Kidney epithelial cell (primary cell): ENCODE results near the gene LLCFC1. TPM values are rescaled to one million over a fixed set of nuclear protein-coding genes. Genes with fewer than 3 reads are reported as not detected.
"Not testable (repeated sequence)": the region's sequence is repeated elsewhere in the genome, so short reads cannot be mapped to it uniquely, and the experiment has no call there.

Source experiments
- DNase-seq: peaks from one replicate; pipeline ENCODE4 v3.0.0-alpha.2; 2010; ENCODE audit warnings: low read depth
- H3K27me3 ChIP-seq: 2 replicates; pipeline ENCODE4 v1.6.0; 2011; ENCODE audit warnings: low read length; ENCODE audit not compliant: control insufficient read depth, insufficient read depth
- H3K36me3 ChIP-seq: 2 replicates; pipeline ENCODE4 v1.5.1; 2011; ENCODE audit warnings: low read length; ENCODE audit not compliant: control insufficient read depth, insufficient read depth
- H3K4me3 ChIP-seq: 2 replicates; pipeline ENCODE4 v1.5.1; 2011; ENCODE audit warnings: low read depth, mild to moderate bottlenecking, control low read depth, low read length
- total RNA-seq: library from RNA; depleted of rRNA; stranded (reverse); fragments of >200 nt; gene quantifications from 2 replicates; pipeline ENCODE4 v1.2.3, GENCODE V29; 2015
- TF ChIP-seq, protein P1 (sequence below): IDR thresholded peaks from 2 replicates; pipeline ENCODE4 v1.5.1; 2011; ENCODE audit warnings: mild to moderate bottlenecking, moderate library complexity, low read length, control low read depth, inconsistent platforms; ENCODE audit not compliant: insufficient read depth, poor library complexity, severe bottlenecking

Gene LLCFC1
- total RNA-seq, 1 donor from 2014 or later: not detected

DNA sequence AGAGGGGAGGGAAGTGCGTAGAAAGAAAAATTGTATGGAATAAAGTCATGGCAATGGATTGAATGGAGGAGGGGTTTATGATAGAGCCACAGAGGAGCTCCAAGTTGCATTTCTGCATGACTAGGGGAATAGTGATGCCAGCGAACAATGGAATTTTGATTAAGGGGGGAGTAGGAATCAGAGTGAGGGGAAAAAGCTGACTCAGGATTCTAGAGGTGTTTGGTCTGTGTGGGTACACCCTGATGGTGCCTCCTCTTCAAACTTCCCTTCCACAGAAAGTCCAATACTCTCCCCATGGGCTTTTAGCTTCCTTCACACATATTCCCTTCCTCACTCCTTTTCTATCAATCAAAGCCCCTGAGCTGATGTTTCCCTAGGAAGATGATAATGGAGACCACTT, 24.7 kb downstream of the LLCFC1 start:
- TF ChIP-seq, protein P1, sequence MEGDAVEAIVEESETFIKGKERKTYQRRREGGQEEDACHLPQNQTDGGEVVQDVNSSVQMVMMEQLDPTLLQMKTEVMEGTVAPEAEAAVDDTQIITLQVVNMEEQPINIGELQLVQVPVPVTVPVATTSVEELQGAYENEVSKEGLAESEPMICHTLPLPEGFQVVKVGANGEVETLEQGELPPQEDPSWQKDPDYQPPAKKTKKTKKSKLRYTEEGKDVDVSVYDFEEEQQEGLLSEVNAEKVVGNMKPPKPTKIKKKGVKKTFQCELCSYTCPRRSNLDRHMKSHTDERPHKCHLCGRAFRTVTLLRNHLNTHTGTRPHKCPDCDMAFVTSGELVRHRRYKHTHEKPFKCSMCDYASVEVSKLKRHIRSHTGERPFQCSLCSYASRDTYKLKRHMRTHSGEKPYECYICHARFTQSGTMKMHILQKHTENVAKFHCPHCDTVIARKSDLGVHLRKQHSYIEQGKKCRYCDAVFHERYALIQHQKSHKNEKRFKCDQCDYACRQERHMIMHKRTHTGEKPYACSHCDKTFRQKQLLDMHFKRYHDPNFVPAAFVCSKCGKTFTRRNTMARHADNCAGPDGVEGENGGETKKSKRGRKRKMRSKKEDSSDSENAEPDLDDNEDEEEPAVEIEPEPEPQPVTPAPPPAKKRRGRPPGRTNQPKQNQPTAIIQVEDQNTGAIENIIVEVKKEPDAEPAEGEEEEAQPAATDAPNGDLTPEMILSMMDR: no peak
- DNase-seq: no peak
- no peaks in the 10 kb centered on the region for H3K27me3 ChIP-seq
- no peaks in the 10 kb centered on the region for H3K36me3 ChIP-seq
- H3K4me3 ChIP-seq: no peak overlapping the region

DNA sequence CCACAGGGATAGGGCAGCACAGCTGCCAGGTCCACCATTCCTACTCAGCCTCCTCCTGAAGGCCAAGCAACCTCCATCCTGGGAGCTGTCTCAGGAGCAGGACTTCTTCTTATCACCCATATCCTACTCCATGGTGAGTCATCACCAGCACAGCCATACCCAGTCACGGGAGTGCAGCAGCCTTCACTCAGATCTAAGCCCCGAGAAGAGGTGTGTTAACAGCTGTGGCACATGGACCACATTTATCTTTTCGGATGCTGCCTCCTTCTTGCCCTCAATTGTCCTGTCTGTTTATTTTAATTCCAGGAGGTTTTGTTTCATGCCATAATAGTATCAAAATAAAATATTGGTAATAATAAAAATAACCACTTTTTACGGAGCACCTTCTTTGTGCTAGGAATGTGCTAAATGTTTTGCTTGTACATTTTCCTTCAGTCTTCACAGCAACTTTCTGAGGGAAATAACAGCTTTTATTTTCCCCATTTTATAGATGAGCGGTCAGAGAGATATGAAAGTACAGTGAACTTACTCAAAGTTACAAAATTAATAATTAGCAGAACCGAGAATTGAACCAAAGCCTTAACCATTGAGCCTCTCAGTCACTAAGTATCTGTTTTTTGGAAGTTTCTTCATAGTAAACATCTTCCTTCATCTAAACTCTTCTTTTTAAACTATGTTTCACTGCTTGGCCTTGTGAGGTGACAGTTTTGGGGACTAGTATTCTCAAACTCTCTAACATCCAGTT, 25.4 kb downstream of the LLCFC1 start:
- Histone ChIP-seq H3K4me3 (no peak overlapping the region), H3K27me3 (no peaks in the 10 kb centered on the region), H3K36me3 (no peaks in the 10 kb centered on the region)
- TF ChIP-seq, protein P1: no peak
- DNase-seq: no peak

DNA sequence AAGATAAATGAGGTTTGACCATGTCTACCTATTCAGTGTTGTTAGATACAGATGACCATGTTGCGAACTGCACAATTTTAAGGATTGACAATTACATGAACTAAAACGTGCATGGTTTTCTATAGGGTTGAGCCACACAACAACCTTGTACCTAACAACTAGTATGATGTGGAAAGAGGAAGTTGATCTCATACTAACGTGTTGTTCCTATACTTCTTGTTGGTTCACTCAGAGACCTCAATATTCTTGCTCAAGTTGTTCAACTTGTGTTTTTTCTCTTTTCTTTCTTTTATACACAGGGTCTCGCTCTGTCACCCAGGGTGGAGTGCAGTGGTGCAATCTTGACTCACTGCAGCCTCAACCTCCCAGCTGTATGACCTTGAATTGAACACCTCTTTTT, 28.9 kb downstream of the LLCFC1 start:
- no peak for DNase-seq
- H3K36me3 ChIP-seq: no peaks in the 10 kb centered on the region
- TF ChIP-seq, protein P1: no peak
- H3K27me3 ChIP-seq: no peaks in the 10 kb centered on the region
- no peak overlapping the region for H3K4me3 ChIP-seq

DNA sequence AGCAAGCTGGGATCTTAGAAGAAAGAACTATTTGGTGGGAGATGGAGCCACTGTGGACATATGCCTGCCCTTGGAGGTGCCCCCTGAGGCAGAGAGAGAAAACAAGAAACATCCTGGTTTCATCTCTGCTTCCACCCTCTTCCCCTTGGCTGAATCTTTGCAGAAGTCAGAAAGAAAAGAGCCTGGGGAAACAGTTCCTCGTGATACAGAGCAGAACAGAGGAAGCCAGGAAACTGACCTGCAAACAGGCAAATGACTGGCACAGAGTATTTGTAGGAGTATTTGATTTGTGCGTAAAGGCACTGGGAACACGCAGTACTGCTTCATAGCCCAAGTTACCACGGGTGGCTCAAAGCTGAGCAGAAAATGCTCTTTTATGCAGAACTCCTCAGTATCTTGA, 29.9 kb downstream of the LLCFC1 start:
- Histone ChIP-seq H3K27me3 (no peaks in the 10 kb centered on the region), H3K36me3 (no peaks in the 10 kb centered on the region), H3K4me3 (no peak overlapping the region)
- TF ChIP-seq, protein P1: no peak
- DNase-seq: no peak

DNA sequence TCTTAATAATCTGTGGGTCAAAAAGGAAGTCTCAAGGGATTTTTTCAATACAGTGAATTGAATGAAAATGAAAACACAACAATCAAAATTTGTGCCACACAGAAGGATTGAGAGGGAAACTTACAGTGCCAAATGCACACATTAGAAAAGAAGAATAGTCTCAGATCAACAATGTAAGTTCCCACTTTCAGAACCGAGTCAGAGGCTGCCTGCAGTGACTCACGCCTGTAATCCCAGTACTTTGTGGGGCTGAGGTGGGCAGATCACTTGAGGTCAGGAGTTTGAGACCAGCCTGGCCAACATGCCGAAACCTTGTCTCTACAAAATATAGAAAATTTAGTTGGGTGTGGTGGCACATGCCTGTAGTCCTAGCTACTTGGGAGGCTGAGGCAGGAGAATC, 35.3 kb downstream of the LLCFC1 start:
- H3K27me3 ChIP-seq: no peaks in the 10 kb centered on the region
- no peaks in the 10 kb centered on the region for H3K36me3 ChIP-seq
- TF ChIP-seq, protein P1: no peak
- no peak for DNase-seq
- H3K4me3 ChIP-seq: no peak overlapping the region

DNA sequence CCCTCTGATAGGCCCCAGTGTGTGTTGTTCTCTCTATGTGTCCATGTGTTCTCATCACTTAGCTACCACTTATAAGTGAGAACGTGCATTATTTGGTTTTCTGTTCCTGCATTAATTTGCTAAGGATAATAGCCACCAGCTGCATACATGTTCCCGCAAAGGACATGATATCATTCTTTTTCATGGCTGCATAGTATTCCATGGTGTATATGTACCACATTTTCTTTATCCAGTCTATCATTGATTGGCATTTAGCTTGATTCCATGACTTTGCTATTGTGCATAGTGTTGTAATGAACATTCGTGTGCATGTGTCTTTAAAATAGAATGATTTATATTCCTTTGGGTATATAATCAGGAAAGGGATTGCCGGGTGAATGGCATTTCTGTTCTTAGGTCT, 39.1 kb downstream of the LLCFC1 start:
- H3K4me3 ChIP-seq, H3K36me3 ChIP-seq, H3K27me3 ChIP-seq, DNase-seq: not testable (repeated sequence)
